ENCODE results near the gene NME9.
A peak's percentile ranks its signal among the peaks of the same experiment; 100 is the strongest.

The NME9 gene

DNA sequence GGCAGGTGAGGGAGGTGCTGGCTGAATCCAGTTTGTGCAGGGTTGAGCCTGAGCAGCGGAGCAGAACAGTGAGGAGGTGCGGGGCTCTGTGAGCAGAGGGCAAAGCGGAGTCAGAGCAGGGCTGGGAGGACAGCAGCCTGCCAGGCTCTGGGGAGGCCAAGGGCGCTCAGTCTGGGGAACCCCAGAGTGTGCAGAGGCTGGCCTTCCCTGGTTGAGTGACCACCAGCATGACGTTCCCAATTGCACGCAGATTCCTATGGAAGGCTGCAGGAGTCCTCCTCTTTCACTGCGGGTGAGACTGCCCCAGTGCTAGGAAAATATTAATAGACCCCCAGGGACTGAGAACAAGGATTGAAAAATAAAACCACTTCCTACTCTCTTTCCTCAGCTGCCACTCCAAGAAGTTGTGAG is 31.9 kb upstream of the NME9 start:
- DNase-seq = no peak

DNA sequence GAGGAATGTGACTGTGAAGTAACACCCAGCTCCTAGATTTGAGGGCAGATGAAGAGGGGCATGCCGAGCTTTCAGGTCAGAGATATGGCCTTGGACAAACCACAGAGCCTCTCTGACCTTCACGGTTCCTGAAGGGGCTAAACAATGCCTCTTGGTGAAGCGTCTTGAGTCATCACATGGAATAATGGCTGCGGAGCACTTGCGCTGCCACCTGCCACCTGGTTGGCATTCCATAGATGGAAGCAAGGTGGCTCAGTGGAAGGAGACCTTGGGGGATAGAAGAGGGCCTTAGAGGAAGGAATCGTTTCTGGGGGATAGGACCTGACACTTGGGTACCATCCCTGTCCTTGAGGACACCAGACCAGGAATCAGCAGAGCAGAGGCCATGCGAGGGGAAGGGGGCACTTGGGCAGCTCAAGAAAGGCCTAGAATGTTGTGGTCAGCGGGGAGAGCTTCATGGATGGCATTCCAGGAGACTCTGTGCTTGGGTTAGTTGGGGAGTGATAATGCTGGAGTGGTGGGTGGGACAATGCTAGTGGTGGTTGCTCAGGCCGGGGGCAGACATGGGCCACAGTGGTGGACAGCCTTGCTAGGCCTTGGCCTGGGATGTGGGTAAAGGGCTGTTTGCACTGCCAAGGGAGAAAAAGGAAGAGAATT is 31.3 kb upstream of the NME9 start:
- DNase-seq = no peak

DNA sequence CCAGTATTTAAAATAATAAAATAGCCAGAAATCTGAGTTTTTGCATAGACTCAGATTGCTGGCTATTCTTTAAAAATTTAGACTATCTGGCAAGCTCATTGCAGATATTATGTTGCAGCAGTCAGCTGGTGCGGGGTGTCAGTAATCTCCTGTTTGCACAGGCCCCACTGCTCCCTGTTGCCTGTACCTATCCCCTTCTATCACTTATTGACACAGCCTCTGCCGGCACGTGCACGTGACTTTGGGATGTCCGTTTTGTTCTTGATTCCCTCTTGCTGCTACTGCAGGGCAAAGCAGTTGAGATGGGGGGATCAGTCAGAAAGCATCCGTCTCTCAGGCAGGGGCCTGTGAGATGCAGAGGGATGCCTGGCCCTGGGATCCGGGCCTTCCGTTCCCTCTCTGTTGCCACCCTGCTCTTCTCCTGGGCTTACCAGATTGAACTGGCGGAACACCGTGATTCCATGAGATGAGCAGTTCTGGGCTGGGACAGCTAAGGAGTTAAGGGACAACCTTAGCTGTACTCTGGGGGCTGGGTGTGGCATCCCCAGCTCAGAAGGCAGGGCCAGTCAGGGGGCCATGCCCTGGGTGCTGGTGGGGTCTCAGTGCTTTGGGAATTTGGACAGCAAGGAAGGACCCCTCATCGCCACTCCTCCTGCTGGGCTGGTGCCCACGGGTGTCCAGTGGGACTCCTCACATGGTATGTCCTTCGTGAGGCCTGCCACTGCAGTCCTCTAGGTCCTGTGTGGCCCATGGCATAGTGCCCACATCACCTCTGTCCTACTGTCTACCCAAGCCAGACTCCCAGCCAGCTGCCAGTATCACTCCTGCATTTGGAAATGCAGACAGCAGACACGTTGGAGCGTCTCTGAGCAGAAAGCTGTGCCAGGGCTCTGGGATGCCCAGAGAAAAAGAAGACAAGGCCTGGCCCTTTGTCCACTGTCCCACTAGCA is 30.5 kb upstream of the NME9 start:
- DNase-seq = no peak

DNA sequence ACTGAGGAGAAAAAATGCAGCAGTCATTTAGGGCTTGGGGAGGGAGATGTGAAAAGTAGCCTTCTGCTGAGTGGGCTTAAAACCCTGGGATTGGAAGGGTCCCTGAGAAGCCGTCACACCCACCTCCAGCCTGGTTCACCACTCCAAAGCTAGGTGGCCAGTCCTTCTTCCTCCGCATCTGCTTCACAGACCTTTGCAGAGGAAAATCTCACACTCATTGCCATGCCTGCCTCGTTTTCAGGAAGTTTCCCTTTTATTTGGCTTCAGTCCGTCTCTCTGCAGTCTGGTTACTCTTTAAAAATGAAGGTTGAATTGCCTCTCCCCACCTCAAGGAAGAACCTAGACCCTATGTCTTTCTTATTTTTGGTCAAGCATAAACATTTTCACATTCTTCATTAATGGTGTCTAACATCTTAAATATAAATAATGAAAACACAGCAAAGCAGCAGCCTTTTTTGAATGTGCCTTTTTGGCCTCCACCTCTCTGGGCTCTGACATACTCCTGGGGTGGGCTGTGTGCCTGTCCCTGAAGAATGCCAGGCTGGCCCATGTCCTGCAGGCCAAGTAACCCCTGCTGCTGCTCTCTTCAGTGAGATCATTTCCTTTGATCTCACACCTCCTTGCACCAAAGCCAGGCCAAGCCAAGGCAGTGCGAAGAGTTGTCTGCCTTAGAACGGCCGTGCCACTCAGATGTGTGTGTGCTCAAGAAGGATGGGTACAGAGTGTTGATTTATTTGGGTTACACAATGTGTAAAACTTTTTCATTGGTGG is 29.7 kb upstream of the NME9 start:
- no peak for DNase-seq

DNA sequence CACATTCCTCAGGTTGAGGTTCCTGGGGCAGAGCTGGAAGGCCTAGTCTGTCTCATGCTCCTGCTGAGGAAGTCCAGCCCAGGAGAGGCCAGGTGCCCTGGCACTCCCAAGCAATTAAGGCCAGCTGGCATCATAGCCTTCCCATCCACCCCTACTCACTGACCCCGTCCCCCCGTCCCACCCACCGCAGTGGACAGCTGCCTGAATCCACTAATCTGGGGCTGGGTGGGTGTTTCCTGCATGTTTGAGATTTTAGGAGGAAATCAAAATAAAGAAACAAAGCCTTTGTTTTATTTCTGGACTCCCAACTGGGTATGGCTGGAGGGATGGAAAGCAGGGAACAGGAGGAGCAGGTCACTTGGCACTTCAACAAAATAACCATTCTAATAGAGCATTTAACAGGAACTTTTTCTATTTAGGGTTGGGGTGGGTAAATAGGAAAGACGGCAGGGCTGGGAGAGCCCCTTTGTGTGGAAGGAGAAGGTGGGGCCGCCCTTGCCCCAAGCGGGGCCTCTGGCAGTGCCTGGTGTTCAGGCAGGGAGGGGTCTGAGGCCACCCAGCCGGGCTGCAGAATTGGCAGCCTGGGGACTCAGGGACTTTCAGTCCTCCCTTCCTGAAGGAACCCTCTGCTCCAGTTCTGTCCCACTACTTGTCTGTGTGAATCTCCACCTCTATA is 27.2 kb upstream of the NME9 start:
- no peak for DNase-seq

DNA sequence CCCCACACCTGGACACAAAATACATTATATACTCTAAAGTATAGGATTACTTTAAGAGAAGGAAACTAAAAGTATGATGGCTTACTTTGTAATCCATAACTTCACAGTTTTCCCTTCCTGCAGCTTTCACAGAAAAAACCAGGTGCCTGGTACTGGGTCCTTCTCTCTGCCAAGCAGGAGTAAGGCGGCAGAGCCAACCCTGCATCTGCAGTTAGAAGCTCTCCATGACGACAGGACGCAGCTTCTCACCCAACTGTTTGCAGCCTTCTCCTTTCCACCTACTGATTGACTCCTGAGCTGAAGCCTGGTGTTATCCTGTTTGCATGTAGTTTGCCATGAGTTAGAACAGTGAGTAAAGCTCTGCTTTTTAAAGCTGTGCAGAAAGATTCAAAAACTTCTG is 25.4 kb upstream of the NME9 start:
- no peak for DNase-seq

DNA sequence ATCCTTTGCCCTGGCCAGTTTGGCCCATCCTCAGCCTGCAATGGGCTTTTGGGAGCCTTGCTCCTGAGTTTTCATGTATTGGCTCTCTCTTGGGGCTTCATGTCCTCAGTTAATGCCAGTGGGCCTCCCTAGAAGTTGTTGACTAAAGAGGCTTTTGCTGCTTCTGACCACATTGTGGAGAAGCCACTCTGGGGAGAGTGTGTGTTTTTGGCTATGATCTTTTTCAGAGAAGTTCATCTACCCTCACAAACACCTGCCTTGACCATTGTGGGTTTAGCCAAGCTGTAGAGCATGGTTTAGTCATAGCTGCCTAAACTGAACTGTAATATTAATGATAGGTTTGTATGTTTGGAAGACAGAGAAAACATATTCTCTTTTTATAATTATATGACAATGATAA is 24.7 kb upstream of the NME9 start:
- DNase-seq = no peak

DNA sequence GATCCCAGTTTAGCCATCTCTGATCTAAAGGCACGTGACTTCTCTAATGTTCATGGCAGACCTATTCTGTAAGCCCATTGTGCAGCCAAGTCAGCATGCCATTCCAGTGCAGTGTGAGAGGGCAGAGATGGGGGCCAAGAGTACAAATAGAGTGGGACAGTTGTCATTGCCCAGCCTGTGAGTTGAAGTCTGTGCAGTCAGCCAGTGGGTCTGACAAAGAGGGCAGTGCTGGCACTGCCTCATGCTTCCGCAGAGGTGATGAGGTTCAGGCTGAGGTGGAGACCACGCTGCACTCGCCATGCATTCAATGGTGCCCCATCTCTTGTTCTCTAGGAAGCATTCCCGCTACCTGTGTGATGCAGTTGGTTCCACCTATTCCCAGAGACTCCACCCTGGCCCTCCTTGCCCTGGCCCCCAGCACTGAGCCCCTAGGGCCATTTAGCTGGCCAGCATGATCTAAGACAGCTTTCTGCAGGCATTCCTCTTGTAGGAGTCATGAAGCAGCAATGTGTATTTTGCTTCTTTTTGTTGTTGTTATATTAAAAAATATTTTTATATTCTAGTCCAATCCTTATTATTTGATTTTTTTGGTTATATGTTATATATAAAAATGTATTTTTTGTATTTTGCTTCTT is 22.4 kb upstream of the NME9 start:
- no peak for DNase-seq

DNA sequence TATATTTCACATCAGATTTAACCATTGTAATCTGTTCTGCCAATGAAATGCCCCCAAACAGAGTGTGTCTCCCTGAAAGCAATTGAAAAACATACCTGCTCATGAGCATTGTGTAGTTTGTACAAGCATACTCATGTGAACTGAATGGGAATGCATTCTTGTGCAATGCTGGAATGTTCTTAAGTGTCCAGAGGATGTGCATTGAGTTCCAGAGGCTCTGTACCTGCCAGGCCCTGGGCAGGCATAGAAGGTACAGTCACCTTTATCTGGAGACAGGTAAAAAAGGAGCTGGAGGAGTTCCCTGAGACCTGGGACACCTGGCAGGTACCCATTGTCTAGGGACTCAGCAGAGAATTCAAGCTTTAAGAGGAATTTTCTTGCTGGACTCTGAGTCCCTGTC is 21.5 kb upstream of the NME9 start:
- DNase-seq = no peak

DNA sequence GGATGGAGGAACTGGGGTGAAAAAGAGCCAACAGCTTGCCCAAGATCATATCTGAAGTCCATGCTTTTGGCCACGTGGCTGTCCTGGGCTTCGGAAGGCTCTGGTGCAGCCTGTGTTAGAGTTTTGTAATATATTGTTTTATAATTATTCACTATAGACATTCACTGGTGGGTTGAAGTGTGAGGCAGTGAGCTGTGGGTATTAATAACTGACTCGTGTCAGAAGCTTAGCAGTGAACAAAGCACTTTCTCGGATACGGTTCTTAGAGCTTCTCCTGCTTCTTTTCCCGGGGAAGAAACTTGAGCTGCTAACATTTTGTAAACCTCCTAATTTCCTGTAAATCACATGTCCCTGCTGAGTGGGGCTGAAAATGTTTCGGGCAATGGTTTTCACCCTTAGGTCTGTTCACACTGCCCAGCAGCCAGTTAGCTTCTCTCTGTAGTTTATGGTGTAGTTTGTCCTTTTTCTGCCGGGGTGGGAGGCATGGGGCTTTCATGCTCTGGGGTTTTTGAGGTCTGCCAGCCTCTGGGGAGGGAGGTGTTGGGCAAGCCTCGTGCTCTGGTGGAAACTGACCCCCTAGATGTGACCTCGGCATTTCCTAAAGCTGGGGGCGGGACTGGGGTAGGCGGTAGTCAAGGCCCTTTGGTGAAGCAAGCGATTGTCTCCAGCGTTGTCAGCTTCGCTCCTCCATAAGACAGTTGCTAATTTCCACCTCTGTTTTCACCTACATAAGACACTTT is 20.4 kb upstream of the NME9 start:
- DNase-seq = no peak

DNA sequence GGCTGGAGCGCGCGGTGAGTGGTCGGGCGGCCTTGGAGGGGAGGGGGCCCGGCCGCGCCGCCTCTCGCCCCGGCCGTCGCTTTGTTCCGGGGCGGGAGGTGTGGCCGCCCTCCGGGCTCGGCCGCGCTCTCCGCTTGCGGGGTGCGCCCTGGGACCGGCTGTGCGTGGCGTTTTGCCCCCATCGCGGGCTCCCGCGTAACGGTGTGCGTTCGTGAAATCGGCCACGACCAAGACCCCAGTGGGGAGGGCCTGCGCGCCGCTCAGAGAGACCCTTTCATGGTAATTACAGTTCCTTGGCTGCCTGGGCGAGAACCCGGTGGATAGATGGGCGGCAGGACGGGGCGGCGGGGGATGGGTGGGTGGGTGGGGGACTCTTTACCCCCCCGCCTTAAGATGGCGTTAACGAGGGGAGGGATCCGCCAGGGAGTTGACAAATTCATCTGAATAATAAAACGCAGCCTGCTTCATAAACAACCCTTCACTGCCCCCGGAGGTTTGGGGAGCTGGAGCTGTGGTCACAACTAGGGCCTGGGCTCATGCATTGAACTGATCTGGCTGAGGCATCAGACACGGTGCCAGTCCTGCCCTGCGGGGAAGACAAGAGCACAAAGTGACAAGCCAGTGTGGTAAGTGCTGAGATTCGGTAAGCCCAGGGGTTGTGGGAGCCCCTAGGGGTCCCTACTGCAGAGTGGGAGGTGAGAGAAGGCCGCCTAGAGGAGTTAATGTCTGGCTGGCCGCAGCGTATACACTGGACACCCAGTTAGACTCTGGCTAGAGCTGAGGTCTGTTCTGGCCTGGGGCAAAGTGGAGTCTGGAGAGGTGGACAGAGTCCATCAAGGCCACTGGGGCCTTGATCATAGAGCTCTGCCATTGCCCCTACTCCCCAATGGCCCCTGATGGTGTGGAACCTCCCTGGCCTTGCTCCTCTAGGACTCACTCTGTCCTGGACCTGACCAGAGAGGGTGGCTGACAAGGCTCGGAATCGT is 19.4 kb upstream of the NME9 start:
- peak; percentile 74 for DNase-seq

DNA sequence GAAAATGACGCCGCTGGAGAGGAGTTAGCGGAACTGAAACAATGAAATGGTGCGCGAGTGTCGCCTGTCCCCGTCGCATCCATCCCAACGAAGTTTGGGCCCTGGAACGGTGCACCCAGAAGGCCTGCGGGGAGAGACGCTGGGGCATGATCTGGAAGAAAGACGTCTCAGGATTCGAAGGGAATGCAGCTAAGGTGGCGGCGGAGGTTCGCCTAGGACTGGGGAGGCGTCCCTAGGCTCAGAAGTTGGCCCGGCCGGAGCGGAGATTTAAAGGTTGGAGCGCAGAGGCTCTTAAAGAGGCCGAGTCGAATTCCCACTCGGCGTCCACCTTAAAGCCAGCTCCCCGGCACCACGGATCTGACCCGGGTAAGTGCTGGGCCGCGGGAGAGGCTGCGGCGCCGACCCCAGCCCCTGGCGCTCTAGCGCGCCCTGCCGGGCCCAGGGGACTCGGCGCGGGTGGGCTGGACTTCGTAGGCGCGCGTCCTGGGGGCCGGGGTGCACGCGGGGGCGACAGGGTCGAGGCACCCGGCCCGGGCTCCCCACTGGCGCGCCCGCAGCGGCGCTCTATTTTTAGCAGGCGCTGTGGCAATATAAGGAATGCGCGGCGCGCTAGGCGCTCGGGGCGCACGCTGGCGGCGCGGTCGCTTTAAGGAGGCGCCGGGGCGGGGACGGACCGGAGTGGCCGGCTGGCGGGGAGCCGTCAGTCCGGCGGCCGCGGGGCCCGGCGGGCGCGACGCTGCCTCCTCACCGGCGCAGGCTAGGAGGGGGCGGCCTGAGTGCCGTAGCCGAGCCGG is 18.5 kb upstream of the NME9 start, which contains the start of gene MRAS:
Gene MRAS (plus strand): TSS at position 620 of the 794 bp plus-strand sequence. CDS start 24,305 bp downstream, outside the sequence.
- DNase-seq = peak; percentile 92

DNA sequence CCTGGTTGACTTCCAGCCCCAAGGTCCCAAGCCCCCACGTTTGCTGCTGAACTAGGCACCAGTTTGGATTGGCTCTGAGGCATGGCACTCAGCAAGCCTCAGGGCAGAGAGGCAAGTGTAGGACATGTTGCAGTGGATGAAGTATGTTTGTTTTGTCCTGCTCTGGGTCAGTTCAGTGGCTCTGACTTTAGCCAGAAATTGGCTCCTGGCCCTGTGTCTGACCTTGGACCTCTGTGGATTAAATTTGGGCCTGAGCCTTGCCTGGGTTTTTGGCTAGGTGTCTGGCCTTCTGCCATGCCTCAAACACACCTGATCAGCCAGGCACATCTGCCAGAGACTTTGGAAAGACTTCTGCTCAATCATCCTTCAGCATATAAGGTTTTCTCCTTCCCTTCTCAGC is 15.1 kb upstream of the NME9 start:
- DNase-seq = no peak

DNA sequence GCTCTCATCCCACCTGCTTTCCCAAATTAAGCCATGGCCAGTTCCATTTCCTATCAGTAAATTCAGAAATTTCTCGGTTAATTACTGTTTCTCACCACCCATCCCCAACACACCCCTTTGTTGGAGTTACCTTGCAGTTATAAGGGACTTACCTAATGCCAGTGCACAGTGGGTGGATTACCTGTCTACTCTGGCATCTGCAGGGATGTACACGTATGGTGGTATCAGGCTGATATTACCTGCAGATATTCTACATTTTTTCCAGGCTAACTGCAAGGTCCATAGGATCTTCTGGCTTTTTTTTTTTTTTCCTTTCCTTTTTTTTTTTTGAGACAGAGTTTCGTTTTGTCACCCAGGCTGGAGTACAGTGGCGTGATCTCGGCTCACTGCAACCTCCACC is 10.9 kb upstream of the NME9 start:
- no peak for DNase-seq

DNA sequence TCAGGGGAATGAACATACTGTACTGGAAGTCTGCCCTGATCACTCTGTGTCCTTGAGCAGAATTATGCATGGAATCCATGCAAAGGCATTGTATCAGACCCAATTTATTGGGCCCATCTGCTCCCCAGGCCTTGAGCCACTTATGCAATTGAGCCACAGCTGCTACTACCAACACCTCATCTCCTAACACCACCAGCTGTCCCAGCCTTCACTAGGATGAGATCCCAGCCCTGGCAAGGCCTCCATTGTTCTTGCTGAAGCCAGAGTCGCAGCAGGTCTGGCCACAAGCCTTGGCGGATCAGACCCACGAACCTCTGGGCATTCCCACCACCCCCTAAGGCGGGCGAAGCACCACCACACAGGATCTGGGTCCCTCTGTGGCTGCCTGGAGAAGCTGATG is 9.2 kb upstream of the NME9 start:
- peak; percentile 29 for DNase-seq

DNA sequence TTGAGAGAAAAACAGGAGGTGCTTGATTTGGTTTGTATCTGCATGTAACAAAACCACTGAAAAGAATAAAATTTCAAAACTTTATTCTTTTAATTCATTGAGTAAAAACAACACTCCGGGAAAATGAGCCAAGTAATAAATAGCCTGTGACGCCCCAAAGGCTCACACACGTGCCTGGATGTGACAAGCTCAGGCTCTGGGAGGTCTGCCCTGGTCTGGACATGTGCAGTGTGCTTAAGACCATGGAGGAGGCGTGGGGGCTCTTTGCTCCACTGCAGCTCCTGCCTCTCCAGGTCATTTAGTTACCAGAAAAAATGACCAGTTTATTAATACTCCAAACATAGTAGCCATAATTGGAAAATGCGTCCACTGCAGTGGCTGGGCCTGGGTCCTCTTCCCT is 8.6 kb upstream of the NME9 start:
- no peak for DNase-seq

DNA sequence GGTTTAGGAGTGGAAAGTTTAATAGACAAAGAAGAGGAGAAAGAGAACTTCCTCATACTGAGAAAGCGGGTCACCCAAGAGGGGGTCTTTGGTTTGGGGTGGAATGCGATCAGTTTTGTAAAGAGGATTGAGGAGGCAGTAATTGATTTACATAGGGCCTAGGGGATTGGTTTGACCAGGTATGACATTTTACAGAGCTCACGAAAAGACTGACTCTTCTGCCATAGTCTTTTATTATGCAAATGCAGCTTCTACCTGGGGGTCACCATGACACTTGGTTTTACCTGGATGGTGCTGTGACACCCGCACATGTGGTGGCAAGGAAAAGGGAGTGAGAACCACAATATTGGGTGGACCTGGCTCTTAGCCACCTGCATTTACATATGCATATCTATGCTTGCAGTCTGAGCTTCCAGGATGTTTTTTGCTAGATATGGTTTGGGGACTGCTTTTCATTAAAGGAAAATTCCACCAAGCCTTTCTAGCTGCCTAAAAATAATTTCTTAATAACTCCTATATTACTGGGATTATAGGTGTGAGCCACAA is 6.9 kb upstream of the NME9 start:
- DNase-seq = no peak

DNA sequence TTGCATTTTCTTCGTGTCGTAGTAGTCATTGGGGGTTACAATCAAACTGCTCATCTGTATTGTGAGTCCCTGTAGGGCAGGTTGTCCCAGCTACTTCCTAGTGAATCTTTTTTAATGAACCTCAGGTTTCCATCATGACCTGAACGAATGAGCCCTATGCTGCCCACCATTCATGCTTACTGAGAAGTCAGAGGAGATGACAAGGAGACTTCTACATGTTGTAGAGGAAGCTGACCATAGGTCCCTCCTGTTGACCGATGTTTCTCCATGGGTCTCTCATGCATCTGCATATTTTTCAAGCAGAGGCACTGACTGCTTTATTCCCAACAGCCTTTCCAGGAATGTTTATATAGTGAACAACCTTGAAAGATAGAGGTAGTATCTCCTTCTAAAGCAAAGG is 5.0 kb upstream of the NME9 start:
- DNase-seq = no peak

DNA sequence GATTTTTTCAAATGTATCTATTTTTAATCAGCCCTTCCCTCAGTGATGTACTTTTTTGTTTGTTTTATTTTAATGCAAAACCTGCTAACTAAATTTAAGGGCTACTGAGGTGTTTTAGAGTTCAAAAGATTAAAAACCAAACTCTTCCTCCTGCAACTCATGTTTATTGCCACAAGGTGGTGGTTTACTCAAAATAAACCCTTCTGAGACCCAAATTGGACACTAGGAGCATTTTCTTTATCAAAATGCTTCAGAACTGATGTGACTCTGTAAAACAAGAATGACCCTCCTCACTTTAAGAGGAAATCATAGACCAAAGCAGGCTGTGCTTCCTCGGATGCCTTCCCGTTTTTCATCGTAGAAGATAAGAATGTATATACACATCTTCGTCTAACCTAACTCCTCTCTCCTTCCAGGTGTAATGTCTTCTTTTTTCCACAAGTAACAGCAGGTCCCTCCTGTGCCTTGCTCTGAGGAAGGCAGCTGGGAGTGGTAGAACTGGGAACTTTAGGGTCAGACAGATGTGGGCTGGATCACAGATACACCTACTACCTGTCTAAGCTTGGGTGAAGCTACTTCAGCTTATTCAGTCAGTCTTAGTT is 2.9 kb upstream of the NME9 start:
- peak; percentile 22 for DNase-seq

Measured in retina (tissue), 1 donor.